Inferior parietal cortex (tissue), 1 donor: Measurements from ENCODE around the gene PARK7.
"Not testable (repeated sequence)": the region's sequence is repeated elsewhere in the genome, so short reads cannot be mapped to it uniquely, and the experiment has no call there.

Experiments
- DNase-seq: peaks from one replicate; pipeline ENCODE4 v3.0.0-alpha.2; 2016; ENCODE audit errors: extremely low spot score

The PARK7 gene

GRCh38 chr1:7961216-7962013, at the start of gene PARK7:
TSS of gene PARK7 (plus strand) at chr1:7961711. CDS start at chr1:7962786, 1,075 bp downstream.
- DNase-seq: peak; percentile 99

- no peak for DNase-seq
Measured at GRCh38 chr1:7912145-7912544, 49.4 kb upstream of the PARK7 start.

GRCh38 chr1:7912743-7913557, 48.6 kb upstream of the PARK7 start:
- DNase-seq: no peak

- no peak for DNase-seq
Measured at GRCh38 chr1:7915826-7916500, 45.5 kb upstream of the PARK7 start.

GRCh38 chr1:7916501-7916830, 45.0 kb upstream of the PARK7 start:
- DNase-seq: peak; percentile 36

GRCh38 chr1:7917971-7918370, 43.5 kb upstream of the PARK7 start:
- not testable (repeated sequence) for DNase-seq

- no peak for DNase-seq
Measured at GRCh38 chr1:7919880-7920279, 41.6 kb upstream of the PARK7 start.

- no peak for DNase-seq
Measured at GRCh38 chr1:7921796-7922195, 39.7 kb upstream of the PARK7 start.

GRCh38 chr1:7922301-7922700, 39.2 kb upstream of the PARK7 start:
- DNase-seq: no peak

GRCh38 chr1:7927061-7927460, 34.5 kb upstream of the PARK7 start:
- not testable (repeated sequence) for DNase-seq

GRCh38 chr1:7928247-7928646, 33.3 kb upstream of the PARK7 start:
- no peak for DNase-seq

- DNase-seq: no peak
Measured at GRCh38 chr1:7929637-7930036, 31.9 kb upstream of the PARK7 start.

GRCh38 chr1:7930645-7931445, 30.7 kb upstream of the PARK7 start:
- no peak for DNase-seq

GRCh38 chr1:7931446-7931812, 30.1 kb upstream of the PARK7 start:
- no peak for DNase-seq

GRCh38 chr1:7932524-7933138, 28.9 kb upstream of the PARK7 start:
- no peak for DNase-seq

GRCh38 chr1:7938070-7938469, 23.4 kb upstream of the PARK7 start:
- DNase-seq: no peak

GRCh38 chr1:7940034-7940433, 21.5 kb upstream of the PARK7 start:
- no peak for DNase-seq

- DNase-seq: no peak
Measured at GRCh38 chr1:7940745-7941436, 20.6 kb upstream of the PARK7 start, which contains the start of gene TNFRSF9. TSS of gene TNFRSF9 (minus strand) at chr1:7940839. CDS start at chr1:7939994, 845 bp downstream.

- no peak for DNase-seq
Measured at GRCh38 chr1:7941437-7941793, 20.1 kb upstream of the PARK7 start.

GRCh38 chr1:7942214-7942921, 19.1 kb upstream of the PARK7 start:
- peak; percentile 34 for DNase-seq
